22Rv1 (cell line): ENCODE data around the gene SH2D3C.

Source experiments
- ZFX ChIP-seq: fragments of 450-650 bp; IDR thresholded peaks from 2 replicates; pipeline ENCODE4 v1.6.1; 2017; ENCODE audit warnings: antibody characterized with exemption, borderline replicate concordance
- TF ChIP-seq, protein P1 (sequence below): fragments of 450-650 bp; IDR thresholded peaks from 2 replicates; pipeline ENCODE4 v1.5.1; 2017; ENCODE audit warnings: mild to moderate bottlenecking

DNA sequence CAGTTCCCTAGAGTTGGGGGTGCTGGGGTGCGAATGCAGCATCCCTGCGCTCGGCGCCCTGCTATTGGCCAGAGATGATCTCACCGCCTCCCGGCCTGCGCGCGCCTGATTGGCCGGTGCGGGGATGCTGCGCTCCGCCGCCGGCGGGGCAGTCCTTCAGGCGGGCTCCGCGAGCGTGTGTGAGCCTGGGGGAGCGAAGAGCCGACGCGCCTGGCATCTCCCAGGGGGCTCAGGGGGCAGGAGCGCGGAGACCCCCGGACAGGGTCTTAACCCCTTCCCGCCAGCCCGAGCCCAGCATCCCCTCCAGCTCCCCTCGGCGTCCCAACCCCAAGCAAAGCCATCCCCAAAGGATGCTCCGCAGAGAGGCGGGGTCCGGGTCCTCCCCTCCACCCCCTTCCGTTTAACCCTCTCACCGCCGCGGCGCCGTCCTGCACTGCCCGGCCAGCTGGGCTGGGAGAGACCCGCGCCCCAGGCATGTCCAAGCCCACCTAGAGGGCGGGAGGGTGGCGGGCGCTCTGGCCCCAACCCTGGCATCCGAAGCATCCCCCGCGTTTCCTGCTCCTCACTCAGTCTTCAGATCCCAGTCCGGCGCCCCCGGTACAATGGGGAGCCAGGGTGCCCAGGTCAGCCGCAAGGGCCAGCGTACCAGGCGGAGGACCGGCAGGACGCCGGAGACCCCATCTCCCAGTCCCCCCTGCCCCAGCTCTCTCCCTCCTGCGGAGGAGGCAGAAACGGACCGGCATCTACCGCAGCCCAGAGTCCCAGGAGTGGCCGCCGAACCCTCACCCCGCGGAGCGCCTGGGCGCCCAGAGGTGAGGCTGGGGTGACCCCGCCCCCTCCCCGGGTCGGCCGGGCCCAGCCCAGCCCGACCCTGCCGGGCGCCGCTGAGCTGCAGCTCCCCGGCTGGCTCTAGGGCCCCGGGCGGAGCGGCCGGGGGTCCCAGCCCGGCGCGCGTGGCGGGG is 24.1 kb downstream of the SH2D3C start:
- TF ChIP-seq, protein P1, sequence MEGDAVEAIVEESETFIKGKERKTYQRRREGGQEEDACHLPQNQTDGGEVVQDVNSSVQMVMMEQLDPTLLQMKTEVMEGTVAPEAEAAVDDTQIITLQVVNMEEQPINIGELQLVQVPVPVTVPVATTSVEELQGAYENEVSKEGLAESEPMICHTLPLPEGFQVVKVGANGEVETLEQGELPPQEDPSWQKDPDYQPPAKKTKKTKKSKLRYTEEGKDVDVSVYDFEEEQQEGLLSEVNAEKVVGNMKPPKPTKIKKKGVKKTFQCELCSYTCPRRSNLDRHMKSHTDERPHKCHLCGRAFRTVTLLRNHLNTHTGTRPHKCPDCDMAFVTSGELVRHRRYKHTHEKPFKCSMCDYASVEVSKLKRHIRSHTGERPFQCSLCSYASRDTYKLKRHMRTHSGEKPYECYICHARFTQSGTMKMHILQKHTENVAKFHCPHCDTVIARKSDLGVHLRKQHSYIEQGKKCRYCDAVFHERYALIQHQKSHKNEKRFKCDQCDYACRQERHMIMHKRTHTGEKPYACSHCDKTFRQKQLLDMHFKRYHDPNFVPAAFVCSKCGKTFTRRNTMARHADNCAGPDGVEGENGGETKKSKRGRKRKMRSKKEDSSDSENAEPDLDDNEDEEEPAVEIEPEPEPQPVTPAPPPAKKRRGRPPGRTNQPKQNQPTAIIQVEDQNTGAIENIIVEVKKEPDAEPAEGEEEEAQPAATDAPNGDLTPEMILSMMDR = no peak
- no peak for TF ChIP-seq ZFX
